ENCODE measurements around the gene APLN.

Gene APLN, protein sequence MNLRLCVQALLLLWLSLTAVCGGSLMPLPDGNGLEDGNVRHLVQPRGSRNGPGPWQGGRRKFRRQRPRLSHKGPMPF

DNA sequence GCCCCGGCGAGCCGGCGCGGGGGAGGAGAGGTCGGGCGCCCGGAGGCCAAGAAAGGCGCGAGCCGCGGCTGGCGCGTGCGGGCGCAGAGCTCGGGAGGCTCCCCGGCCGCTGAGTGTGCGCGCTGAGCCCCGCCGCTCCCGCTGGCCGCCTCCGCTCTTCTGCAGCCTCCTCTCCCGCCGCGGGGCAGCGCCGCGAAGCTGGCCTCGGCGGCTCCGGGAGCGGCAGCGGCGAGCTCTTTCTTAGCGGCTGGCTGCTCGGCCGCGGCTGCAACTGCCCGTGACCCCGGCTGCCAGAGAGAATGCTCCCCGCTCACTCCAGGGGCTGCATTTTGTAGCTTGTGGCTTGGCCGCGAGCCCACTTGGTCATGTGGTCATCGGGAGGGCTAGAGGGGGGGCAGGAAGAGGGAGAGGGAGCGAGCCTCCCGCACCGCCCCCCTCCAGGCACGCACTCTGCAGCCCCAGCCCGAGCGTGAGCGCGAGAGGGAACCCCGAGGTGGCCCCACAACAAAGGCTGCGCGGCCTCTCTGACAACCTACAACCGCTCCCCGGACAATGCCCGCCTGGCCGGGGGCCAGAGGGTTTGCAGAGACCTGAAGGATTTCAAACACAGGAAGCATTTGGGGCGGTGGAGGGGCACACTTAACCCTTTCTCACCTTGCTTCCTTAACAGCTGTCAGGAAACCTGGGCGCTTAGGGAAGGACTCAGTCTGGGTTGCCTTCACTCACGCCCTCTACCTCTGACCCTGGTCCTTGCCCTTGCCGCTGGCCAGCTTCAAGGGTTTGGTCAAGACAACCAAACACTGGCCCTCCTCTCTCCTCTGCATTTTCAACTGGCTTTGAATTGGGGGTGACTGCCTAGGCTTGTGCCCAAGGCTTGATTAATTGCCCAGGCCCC lies at the start of gene APLN:
Gene APLN, minus strand, starts transcription at position 305 of the 895 bp plus-strand sequence. CDS start 326 bp downstream, outside the sequence.
- DNase-seq (ENCODE audit: low read depth in 1 of 2, low spot score in 1 of 2): no peak

DNA sequence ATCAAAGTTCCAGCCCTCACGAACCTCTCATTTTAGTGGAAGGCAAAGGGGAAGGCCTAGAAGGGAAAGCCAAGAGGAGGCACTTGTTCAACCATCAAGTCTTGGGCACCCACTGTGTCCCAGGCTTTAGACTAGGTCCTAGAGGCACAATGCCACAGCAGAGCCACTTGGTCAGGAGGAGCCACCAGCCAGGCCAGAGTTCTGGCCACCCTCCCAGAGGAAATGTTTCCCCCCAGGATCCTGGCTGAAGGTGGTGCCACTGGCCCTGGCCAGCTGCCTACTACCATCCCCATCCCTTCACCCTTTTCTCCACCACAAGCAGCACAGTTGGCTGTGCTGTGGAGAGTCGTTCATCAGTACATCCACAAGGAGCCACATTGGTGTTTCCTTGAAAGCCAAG lies 49.7 kb upstream of the APLN start:
- no peak for DNase-seq (ENCODE audit: low read depth in 1 of 2, low spot score in 1 of 2)

DNA sequence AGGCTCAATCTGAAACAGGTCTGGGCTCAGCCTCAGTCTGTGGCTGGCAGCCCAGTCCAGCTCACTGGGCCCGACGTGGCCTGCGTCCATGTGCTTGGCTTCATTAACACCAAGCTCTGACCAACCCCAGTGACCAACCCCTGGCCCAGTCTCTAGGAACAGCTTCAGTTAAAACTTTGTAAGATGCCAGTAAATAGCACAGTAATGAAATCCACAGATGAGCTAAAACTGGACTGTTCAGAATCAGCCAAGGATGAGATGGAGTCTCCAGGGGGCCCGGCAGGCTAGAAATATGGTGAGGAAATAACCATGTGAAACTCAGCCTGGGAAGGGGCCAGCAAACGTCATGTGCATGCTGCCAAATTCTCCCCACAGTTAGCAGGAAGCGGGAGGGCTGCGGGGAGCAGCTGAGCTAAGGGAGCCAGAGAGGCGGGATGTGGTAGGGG lies 46.9 kb upstream of the APLN start:
- no peak for DNase-seq (ENCODE audit: low read depth in 1 of 2, low spot score in 1 of 2)

DNA sequence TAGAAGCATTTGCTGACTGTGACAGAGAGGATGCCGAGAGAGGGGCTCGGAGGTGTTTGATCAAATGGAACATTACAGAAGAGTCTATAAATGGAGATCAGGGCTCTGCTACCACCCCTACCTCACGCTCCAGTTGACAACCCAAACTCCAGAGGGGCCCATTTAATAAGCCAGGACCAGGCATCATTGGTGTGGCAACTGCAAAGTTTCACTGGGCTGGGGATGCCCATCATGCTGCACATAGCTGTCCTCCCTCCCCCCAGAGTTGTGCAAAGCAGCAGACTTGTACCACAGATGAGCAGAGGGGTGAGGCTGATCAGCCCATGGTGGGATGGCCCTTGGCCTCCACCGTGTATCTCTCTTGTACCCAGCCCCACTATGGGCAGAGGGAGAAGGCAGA lies 45.8 kb upstream of the APLN start:
- DNase-seq (ENCODE audit: low read depth in 1 of 2, low spot score in 1 of 2): no peak

DNA sequence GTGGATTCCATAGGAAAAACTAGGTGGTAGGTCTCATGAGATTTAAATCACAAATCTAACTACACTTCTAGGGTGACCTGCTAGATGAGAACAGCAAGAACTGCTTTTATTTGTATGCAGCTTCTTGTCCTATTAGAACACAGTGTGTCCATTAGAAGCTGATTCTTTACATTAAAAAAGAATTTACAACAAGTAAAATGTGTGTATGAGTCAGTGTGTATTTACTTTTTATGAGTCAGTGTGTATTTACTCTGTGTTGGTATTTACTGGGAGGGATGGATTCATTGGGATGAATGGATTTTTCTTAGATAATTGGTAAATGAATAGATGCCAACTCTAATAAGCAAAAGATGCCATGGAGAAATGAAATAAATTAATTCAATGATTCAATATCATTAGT lies 43.4 kb upstream of the APLN start:
- DNase-seq (ENCODE audit: low read depth in 1 of 2, low spot score in 1 of 2): no peak

DNA sequence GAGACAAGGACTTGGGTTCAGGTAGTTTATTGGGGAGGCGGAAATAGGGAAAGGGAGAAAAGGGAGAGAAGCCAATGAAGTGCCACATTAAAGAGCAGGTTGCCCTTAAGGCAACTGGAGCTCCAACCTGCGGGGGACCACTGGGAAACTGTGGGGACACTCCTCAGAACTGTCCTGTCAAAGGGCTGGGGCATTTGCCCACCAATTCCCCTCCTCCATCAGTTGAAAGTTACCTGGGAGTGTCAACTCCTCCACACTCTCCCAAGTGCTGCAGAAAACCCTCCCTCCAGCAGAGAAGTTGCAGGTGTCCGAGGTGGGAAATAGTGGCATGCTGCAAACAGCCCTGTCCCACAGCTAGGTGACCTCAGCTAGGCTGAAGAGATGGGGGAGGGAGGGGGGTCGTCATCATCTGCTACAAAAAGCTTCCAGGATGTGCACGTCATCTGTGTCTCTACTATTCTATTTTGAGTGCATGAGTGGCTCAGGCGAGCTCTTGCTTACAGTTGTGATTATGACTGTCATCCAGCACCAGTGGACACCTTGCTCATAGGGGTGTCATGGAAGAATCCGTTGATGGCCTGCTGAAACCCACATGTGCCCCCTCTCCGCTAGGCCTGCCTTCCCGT lies 42.6 kb upstream of the APLN start:
- DNase-seq (ENCODE audit: low read depth in 1 of 2, low spot score in 1 of 2): no peak

DNA sequence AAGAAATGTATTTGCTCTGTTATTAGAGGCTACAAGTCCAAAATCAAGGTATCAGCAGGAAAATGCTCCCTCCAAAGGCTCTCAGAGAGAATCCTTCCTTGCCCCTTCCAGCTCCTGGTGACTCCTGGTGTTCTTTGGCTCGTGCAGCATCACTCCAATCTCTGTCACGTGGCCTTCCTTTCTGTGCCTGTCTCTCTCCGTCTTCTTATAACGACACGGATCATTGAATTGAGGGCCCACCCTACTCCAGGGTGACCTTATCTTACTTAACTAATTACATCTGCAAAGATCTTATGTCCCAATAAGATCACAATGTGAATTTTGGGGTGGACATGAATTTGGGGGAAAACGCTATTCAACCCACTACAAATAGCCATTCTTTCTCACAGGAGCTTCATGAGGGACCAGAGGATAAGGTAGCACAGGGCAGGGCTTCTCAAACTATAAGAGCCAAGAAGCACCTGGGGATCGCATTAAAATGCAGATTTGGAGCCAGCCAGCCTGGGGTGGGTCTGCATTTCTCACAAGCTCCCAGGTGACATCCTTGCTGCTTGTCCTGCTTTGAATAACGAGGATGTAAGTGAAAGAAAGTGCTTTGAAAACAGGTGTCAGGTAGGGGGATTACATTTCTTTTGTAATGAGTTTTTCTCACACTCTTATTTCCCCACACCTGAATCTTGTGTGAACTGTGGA lies 41.9 kb upstream of the APLN start:
- DNase-seq (ENCODE audit: low read depth in 1 of 2, low spot score in 1 of 2): no peak

DNA sequence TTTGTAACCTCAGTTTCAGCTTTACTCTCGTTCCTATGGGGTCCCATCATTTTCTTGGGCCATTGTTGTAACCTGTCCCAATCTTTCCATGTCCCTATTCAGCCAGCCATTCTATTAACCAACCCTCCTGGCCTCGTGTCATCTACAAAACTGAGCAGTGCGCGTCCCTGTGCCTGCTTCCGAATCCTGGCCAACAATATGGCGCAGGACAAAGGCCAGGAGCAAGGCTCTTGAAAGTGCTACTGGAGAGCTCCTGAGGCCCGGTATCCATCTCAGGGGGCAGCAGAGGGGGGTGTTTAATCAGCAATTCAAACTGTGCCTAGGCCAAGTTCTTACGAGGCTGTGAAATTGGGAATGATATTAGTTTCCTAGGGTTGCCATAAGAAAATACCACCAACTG lies 41.2 kb upstream of the APLN start:
- no peak for DNase-seq (ENCODE audit: low read depth in 1 of 2, low spot score in 1 of 2)

DNA sequence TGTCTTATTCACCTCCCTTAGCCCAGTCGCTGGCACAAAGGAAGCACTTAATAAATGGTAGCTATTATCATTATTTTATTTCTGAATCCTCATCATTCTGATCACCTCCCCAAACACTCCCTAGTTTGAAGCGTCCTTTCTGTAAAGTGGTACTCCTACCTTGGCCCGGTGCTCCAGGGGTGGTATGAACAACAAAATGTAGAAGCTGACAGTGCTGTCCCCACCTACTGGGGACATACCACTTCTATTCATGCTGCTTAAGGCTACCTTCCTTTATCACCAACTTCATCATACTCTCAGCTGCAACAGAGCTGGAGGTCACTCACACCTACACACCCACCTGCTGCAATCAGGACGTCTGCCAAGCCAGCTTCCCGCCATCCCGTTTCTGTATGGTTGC lies 40.8 kb upstream of the APLN start:
- DNase-seq (ENCODE audit: low read depth in 1 of 2, low spot score in 1 of 2): no peak

DNA sequence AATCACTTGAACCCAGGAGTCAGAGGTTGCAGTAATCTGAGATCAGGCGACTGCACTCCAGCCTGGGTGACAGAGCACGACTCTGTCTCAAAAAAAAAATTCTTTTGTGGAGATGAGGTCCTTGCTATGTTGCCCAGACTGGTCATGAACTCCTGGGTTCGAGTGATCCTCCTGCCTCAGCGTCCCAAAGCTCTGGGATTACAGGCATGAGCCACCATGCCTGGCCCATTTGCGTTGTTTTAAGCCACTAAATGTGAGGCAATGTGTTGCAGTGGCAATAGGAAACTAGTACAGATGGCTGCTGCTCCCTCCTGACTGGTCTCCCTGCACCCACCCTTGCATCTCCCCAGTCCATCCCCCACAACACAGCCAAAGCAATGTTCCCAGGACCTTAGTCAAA lies 40.0 kb upstream of the APLN start:
- DNase-seq (ENCODE audit: low read depth in 1 of 2, low spot score in 1 of 2): no peak

DNA sequence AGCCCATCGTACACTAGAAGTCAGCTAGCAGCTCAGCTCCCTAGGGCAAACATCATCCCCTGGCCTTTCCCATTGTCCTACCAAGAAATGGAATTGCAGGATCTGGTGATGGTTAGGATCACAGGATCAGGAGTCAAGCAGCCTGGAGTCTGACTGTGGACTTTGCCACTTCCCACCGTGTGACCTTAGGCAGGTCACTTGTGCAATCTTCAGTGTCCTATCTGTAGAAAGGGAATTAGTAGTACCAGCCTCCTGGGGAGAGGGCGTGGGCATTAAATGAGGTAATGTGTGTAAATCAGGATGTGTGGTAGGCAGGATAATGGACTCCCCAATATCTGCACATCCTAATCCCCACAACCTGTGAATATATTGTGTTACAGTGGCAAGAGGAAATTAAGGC lies 38.6 kb upstream of the APLN start:
- DNase-seq (ENCODE audit: low read depth in 1 of 2, low spot score in 1 of 2): no peak

DNA sequence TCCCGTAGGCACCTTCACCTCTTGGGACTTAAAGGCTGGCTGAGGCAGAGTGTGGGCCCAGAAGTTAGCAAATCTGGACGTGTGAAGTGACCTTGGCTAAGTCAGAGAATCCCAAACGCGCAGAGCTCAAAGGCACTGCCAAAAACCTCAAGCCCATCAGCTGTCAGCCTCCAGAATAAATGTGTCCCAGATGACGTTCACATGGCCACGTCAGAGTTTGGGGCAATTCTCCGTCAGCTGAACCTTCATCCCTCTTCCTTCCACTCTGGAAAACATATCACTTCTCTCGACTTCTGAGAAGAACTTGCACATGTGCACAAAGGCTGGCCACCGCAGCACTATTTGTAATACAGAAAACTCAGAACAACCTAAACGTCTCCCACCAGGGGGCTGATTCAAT lies 35.7 kb upstream of the APLN start:
- DNase-seq (ENCODE audit: low read depth in 1 of 2, low spot score in 1 of 2): no peak

DNA sequence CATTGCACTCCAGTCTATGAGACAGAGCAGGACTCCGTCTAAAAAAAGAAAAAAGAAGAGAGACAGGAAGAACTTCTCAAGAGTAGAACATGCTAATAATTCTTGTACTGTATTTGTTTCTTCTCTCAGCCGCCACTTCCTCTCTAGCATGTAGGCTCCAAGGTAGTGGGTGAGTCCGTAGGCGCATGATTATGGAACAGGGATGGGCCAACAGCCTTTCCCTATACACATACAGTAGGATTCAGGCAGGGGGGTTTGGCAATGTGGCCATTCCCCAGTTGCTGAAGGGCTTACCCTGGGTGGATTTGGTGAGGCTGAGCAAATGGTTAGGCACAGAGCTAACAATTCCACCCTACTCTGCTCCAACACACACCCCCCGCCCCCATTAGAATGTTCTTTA lies 35.0 kb upstream of the APLN start:
- no peak for DNase-seq (ENCODE audit: low read depth in 1 of 2, low spot score in 1 of 2)

DNA sequence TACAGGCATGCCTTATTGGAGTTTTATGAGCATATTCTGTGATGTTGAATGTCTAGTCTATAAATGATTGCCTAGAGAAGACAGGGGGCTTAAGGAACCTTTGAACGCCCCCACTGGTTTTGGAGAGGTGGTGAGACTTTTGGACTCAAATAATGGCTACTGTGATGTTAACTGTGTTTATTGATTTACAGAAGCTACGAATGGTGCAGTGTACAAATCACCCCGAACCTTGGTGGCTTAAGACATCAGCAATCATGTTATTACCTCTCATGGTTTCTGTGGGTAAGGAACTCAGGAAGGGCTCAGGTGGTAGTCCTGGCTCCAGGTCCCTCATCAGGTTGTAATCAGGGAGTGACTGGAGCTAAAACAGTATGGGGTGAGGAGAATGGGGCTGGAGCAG lies 33.3 kb upstream of the APLN start:
- no peak for DNase-seq (ENCODE audit: low read depth in 1 of 2, low spot score in 1 of 2)

DNA sequence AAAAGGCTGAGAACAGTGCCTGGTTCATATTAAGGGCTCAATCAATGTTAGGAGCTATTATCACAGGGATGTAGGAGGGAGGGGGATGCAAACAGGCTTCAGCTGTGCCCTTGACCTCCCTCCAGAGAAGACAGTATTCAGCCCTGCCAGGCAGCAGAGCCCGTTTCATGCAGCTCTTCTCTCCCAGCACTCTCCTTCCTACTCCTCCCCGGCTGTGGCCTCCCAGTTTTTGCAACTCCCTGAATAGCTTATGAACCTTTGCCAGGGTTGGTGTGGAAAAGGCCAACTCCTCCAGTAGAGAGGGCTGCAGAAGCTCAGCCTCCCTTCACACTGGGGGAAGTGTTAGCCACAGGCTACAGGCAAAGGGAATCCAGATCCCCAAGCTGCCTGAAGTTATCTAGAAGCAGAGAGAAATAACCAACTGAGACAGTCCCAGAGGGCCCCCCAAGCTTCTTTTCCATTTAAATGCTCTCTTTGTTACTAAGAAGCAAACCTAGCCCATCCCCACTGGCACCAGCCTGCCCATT lies 31.7 kb upstream of the APLN start:
- no peak for DNase-seq (ENCODE audit: low read depth in 1 of 2, low spot score in 1 of 2)

DNA sequence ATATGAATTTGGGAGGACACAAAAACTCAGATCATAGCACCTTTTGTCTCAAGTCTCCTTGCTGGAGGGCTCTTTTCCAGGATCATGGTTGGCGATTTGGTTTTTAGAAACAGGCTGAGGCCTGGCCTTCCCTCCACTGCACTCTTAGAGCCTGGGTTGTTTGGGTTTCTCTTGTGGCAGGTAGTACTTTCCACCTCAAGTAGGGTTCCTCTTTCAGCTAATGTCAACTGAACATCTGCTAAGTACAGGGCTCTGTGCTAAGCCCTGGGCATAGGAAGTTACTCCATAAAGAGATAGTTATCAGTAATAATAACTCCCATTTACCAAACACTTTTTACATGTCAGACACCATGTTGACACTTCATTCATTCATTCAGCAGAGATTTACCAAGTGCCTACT lies 28.2 kb upstream of the APLN start:
- DNase-seq (ENCODE audit: low read depth in 1 of 2, low spot score in 1 of 2): no peak

DNA sequence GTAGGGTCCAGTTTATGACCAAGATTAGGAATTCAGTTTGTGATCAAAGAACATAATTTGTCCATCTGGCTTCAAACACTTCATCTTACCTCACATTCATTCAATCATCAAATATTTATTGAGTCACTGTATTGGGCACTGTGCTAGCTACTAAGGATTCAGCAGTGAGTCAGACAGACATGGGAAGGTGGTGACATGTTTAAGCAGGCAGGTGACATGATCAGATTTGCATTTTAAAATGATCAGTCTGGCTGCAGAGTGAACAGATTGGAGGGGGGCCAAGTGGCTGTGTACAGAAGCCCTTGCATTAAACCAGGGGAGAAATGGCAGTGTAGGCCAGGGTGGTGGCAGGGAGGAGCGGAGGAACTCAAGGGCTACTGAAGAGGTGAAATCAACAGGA lies 25.1 kb upstream of the APLN start:
- no peak for DNase-seq (ENCODE audit: low read depth in 1 of 2, low spot score in 1 of 2)

DNA sequence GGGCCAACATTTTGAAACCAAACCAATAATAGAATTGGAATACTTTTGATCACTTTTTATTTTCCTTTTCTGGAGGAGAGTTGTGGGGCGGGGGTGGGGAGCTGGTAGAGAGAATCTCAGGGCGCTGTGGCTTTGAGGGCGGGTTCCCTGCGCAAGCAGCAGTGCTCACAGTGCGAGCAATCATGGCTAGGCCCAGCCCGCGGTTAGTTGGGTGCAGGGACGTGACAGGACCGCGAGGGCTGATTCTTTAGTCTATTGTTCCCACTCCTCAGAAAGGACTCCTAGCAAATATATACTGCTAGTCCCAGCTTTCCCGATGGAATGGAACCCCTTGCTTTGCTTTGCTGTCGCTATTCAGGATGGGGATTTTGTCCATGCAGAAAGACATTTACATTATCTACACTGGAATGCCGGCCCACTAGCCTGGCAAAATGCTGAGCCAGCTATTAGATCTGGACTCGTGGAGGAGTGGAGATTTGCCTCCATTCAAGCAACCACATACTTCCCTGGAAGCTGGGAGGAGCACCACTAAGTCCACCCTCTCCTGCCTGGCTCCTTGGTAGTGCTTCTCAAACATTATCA lies 23.9 kb upstream of the APLN start:
- DNase-seq (ENCODE audit: low read depth in 1 of 2, low spot score in 1 of 2): no peak

DNA sequence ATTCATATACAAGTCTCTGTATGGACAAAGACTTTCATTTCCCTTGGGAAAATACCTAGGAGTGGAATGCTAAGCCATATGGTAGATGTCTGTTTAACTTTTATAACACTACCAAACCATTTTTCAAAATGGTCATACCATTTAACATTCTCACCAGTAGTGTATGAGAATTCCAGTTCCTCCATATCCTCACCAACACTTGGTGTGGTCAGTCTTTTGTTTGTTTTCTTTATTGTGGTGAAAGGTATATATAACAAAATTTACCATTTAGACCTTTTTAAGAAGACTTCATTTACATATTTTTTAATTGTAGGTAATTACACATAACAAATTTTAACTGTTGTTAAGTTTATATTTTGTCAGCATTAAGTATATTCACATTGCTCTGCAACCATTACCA lies 12.7 kb upstream of the APLN start:
- DNase-seq (ENCODE audit: low read depth in 1 of 2, low spot score in 1 of 2): no peak

DNA sequence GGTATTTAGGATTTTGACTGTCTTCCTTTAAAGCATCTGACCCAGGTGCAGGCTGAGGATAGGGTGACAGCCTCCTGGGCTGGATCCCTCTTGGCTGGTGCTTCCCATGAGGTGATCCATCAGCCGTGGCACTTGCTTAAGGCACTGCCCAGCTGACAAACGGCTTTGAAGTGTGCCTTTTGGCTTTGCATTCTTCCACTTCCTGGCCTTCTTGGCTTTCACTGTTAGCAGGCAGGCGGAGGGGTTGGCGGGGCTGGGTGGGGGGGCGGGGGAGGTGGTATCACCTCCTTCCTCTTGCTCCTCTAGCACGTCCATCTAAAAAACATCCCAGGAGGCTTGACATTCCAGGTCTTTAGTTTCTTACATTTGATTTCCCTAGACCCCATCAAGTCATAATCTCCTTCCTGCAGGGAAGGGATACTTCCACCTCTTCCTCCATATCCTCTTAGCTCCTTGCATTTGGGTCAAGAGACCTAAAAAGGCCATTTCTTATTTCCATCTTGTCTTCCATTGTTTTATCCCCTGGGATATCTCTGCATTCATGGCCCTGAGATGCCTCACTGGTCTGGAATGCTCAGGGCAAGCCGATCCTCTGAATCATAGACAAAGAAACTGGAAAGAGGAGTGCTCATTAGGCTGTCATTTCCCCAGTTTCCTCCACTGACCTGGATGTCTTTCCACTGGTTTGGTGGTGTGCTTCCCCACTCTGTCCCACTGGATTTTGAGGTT lies 11.3 kb upstream of the APLN start:
- DNase-seq (ENCODE audit: low read depth in 1 of 2, low spot score in 1 of 2): no peak

DNA sequence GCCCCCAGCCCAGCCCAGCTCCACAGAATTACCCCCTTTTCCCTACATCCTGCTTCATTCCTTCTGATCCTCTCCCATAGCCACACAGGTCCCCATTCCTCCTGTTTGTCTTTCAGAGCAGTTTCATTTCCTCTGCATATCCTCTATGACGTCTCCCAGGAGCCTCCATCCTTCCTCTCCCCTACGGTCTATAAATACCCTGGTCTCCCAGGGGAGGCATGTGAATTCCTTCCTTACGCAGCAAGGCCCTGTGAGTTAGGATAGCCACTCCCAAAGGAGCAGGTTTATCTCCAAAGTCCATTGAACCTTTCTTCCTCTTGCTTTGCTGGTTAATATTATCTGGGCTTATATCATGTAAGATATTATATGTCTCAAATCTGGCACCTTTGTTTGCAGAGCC lies 8.4 kb upstream of the APLN start:
- DNase-seq (ENCODE audit: low read depth in 1 of 2, low spot score in 1 of 2): no peak

Measured in activated T-helper 1 cell treated with anti-CD3 and anti-CD28 coated beads, Interleukin-2, amount 50 U/mL, for 16 hours (primary cell).